Caco-2 (cell line): ENCODE results near the gene ANGPTL1. TPM values are rescaled to one million over a fixed set of nuclear protein-coding genes. Genes with fewer than 3 reads are reported as not detected.

Experiments used
- BruUV-seq: library from RNA; stranded (reverse); fragments of 400-500 nt; replicated peaks from 2 replicates; lab custom pipeline; 2021; lab: Mats Ljungman, UMichigan
- CTCF ChIA-PET: fragments of 300-600 bp; sonication (Branson Sonifier 250); formaldehyde crosslinking; loops from one replicate; lab custom pipeline; 2022; ENCODE audit warnings: antibody characterized with exemption; lab: Charles Lee
- POLR2A ChIA-PET: fragments of 300-600 bp; sonication (Branson Sonifier 250); formaldehyde crosslinking; loops from one replicate; lab custom pipeline; 2022; ENCODE audit warnings: antibody characterized with exemption; lab: Charles Lee
- DNase-seq, 2 experiments: peaks; one replicate each; pipeline versions ENCODE4 v3.0.0 to v3.0.0-alpha.2; 2020 to 2022
- H3K27me3 ChIP-seq: replicated peaks from 2 replicates; pipeline ENCODE4 v1.6.0; 2011; ENCODE audit warnings: low read length; ENCODE audit not compliant: control insufficient read depth, insufficient read depth
- H3K36me3 ChIP-seq: 2 replicates; pipeline ENCODE4 v1.5.1; 2011; ENCODE audit warnings: low read length; ENCODE audit not compliant: control insufficient read depth, insufficient read depth
- H3K4me1 ChIP-seq: fragments of 250-450 bp; sonication (Bioruptor Pico); 2 replicates; pipeline ENCODE4 v1.5.1; 2020; ENCODE audit warnings: mild to moderate bottlenecking
- H3K4me3 ChIP-seq: 2 replicates; pipeline ENCODE4 v1.5.1; 2011; ENCODE audit warnings: low read depth, mild to moderate bottlenecking, control low read depth, low read length
- H3K9me3 ChIP-seq: fragments of 250-450 bp; sonication (Bioruptor Pico); 2 replicates; pipeline ENCODE4 v1.5.1; 2020; ENCODE audit warnings: mild to moderate bottlenecking, moderate library complexity
- H3K27ac Mint-ChIP-seq: one replicate; pipeline ENCODE4 v1.8.0; 2022; ENCODE audit warnings: mixed read lengths; ENCODE audit not compliant: unreplicated experiment
- H3K27me3 Mint-ChIP-seq: one replicate; pipeline ENCODE4 v1.8.0; 2022; ENCODE audit warnings: mixed read lengths; ENCODE audit not compliant: insufficient read depth, unreplicated experiment
- H3K36me3 Mint-ChIP-seq: one replicate; pipeline ENCODE4 v1.8.0; 2022; ENCODE audit warnings: mild to moderate bottlenecking, mixed read lengths; ENCODE audit not compliant: insufficient read depth, unreplicated experiment
- H3K4me1 Mint-ChIP-seq: one replicate; pipeline ENCODE4 v1.8.0; 2022; ENCODE audit warnings: low read depth, mixed read lengths; ENCODE audit not compliant: unreplicated experiment
- H3K4me3 Mint-ChIP-seq: one replicate; pipeline ENCODE4 v1.8.0; 2022; ENCODE audit warnings: mild to moderate bottlenecking, moderate library complexity, mixed read lengths; ENCODE audit not compliant: unreplicated experiment
- H3K9me3 Mint-ChIP-seq: one replicate; pipeline ENCODE4 v1.8.0; 2022; ENCODE audit warnings: mixed read lengths; ENCODE audit not compliant: unreplicated experiment
- intact Hi-C: fragments of 100-400 bp; cut with micrococcal nuclease; formaldehyde crosslinking; loops from one replicate; pipeline ENCODE4 v1.10.0; 2022; ENCODE audit not compliant: unreplicated experiment
- total RNA-seq: library from RNA; stranded (reverse); gene quantifications from 2 replicates; pipeline ENCODE4 v1.2.3, GENCODE V29; 2022
- TF ChIP-seq, protein P1 (sequence below), 2 experiments: fragments of 200-600 bp in 1 of 2; IDR thresholded peaks; 1 replicate in 1 of 2; 2 replicates in 1 of 2; pipeline versions ENCODE4 v1.5.1 to v1.8.0; 2011 to 2022; ENCODE audit warnings: antibody characterized with exemption in 1 of 2, control low read depth in 1 of 2, inconsistent platforms in 1 of 2, low read depth in 1 of 2, low read length in 1 of 2, mild to moderate bottlenecking in 1 of 2, moderate library complexity in 1 of 2; ENCODE audit not compliant: insufficient read depth in 1 of 2, severe bottlenecking in 1 of 2, unreplicated experiment in 1 of 2

The ANGPTL1 gene
- total RNA-seq, 1 experiment from 2014 or later, result not detected

- Mint-ChIP-seq H3K27me3 (no peaks in the 10 kb centered on the region), H3K4me1 (no peaks in the 10 kb centered on the region), H3K4me3 (no peak overlapping the region), H3K27ac (no peak overlapping the region), H3K36me3 (peaks cover 8% of the 10 kb centered on the region), H3K9me3 (peaks cover 8% of the 10 kb centered on the region)
- ChIA-PET CTCF (no interaction called here), POLR2A (no interaction called here)
- BruUV-seq, result no TSS peak
- Histone ChIP-seq H3K4me3 (no peak overlapping the region), H3K4me1 (no peaks in the 10 kb centered on the region), H3K27me3 (no peaks in the 10 kb centered on the region), H3K9me3 (no peaks in the 10 kb centered on the region), H3K36me3 (no peaks in the 10 kb centered on the region)
- intact Hi-C loops, result no loop called here
- no peak for DNase-seq
- TF ChIP-seq, protein P1, sequence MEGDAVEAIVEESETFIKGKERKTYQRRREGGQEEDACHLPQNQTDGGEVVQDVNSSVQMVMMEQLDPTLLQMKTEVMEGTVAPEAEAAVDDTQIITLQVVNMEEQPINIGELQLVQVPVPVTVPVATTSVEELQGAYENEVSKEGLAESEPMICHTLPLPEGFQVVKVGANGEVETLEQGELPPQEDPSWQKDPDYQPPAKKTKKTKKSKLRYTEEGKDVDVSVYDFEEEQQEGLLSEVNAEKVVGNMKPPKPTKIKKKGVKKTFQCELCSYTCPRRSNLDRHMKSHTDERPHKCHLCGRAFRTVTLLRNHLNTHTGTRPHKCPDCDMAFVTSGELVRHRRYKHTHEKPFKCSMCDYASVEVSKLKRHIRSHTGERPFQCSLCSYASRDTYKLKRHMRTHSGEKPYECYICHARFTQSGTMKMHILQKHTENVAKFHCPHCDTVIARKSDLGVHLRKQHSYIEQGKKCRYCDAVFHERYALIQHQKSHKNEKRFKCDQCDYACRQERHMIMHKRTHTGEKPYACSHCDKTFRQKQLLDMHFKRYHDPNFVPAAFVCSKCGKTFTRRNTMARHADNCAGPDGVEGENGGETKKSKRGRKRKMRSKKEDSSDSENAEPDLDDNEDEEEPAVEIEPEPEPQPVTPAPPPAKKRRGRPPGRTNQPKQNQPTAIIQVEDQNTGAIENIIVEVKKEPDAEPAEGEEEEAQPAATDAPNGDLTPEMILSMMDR (IDR thresholded peaks at IDR 0.05; ENCODE audit: insufficient read depth in 1 of 2, low read depth in 1 of 2, low read length in 1 of 2, severe bottlenecking in 1 of 2, unreplicated experiment in 1 of 2), result no peak
Measured at GRCh38 chr1:178821134-178821866, 49.6 kb downstream of the ANGPTL1 start.

GRCh38 chr1:178819123-178819522, 51.8 kb downstream of the ANGPTL1 start:
- Mint-ChIP-seq H3K4me3 (no peak overlapping the region), H3K4me1 (no peaks in the 10 kb centered on the region), H3K27me3 (no peaks in the 10 kb centered on the region), H3K27ac (no peak overlapping the region), H3K9me3 (no peaks in the 10 kb centered on the region), H3K36me3 (peaks cover 15% of the 10 kb centered on the region)
- no peak overlapping the region for H3K4me3 ChIP-seq
- CTCF ChIA-PET, result no interaction called here
- intact Hi-C loops, result no loop called here
- H3K27me3 ChIP-seq, result no peaks in the 10 kb centered on the region
- H3K9me3 ChIP-seq, result no peaks in the 10 kb centered on the region
- BruUV-seq, result no TSS peak
- POLR2A ChIA-PET, result no interaction called here
- H3K4me1 ChIP-seq, result no peaks in the 10 kb centered on the region
- H3K36me3 ChIP-seq, result no peaks in the 10 kb centered on the region
- TF ChIP-seq, protein P1 (IDR thresholded peaks at IDR 0.05; ENCODE audit: insufficient read depth in 1 of 2, low read depth in 1 of 2, low read length in 1 of 2, severe bottlenecking in 1 of 2, unreplicated experiment in 1 of 2), result no peak
- DNase-seq, result no peak

- Histone ChIP-seq H3K4me1 (no peaks in the 10 kb centered on the region), H3K9me3 (no peaks in the 10 kb centered on the region), H3K36me3 (no peaks in the 10 kb centered on the region), H3K4me3 (no peak overlapping the region), H3K27me3 (no peaks in the 10 kb centered on the region)
- Mint-ChIP-seq H3K4me1 (no peaks in the 10 kb centered on the region), H3K27ac (no peak overlapping the region), H3K27me3 (no peaks in the 10 kb centered on the region), H3K9me3 (no peaks in the 10 kb centered on the region), H3K36me3 (peaks cover 8% of the 10 kb centered on the region), H3K4me3 (no peak overlapping the region)
- CTCF ChIA-PET, result no interaction called here
- POLR2A ChIA-PET, result no interaction called here
- TF ChIP-seq, protein P1 (IDR thresholded peaks at IDR 0.05; ENCODE audit: insufficient read depth in 1 of 2, low read depth in 1 of 2, low read length in 1 of 2, severe bottlenecking in 1 of 2, unreplicated experiment in 1 of 2), result no peak
- intact Hi-C loops, result no loop called here
- no peak for DNase-seq
- BruUV-seq, result no TSS peak
Measured at GRCh38 chr1:178818416-178818815, 52.5 kb downstream of the ANGPTL1 start.
